Activated CD4-positive, alpha-beta T cell treated with anti-CD3 and anti-CD28 coated beads for 24 hours (primary cell): ENCODE measurements around the gene SYT6.

Experiments
- DNase-seq, 2 donors: peaks; one replicate each; pipeline ENCODE4 v3.0.0-alpha.2; 2020; ENCODE audit warnings: low read depth in 2 of 2

Gene SYT6

GRCh38 chr1:114154963-114155322 lies 1.3 kb upstream of the SYT6 start:
- DNase-seq: no peak

- no peak for DNase-seq
These were observed 685 bp upstream of the SYT6 start for GRCh38 chr1:114154146-114154962.

- no peak for DNase-seq
These were observed 985 bp downstream of the SYT6 start for GRCh38 chr1:114152508-114153260.

GRCh38 chr1:114152089-114152507 lies 1.6 kb downstream of the SYT6 start:
- no peak for DNase-seq

- no peak for DNase-seq
These were observed 3.7 kb downstream of the SYT6 start for GRCh38 chr1:114150016-114150415.

GRCh38 chr1:114149211-114149610 lies 4.5 kb downstream of the SYT6 start:
- no peak for DNase-seq

- no peak for DNase-seq
These were observed 8.0 kb downstream of the SYT6 start for GRCh38 chr1:114145504-114146151.

GRCh38 chr1:114144016-114144415 lies 9.7 kb downstream of the SYT6 start:
- DNase-seq: no peak

- DNase-seq: no peak
These were observed 14.1 kb downstream of the SYT6 start for GRCh38 chr1:114139540-114139939.

- no peak for DNase-seq
These were observed 16.2 kb downstream of the SYT6 start for GRCh38 chr1:114137497-114137896.

- DNase-seq: no peak
These were observed 17.9 kb downstream of the SYT6 start for GRCh38 chr1:114135786-114136185.

- DNase-seq: no peak
These were observed 19.2 kb downstream of the SYT6 start for GRCh38 chr1:114134518-114134917.

- no peak for DNase-seq
These were observed 20.5 kb downstream of the SYT6 start for GRCh38 chr1:114133129-114133528.

GRCh38 chr1:114131526-114132220 lies 22.0 kb downstream of the SYT6 start:
- no peak for DNase-seq

GRCh38 chr1:114130846-114131525 lies 22.7 kb downstream of the SYT6 start:
- no peak for DNase-seq

- DNase-seq: no peak
These were observed 23.5 kb downstream of the SYT6 start for GRCh38 chr1:114130213-114130612.

GRCh38 chr1:114128293-114128692 lies 25.4 kb downstream of the SYT6 start:
- DNase-seq: no peak

GRCh38 chr1:114126261-114127095 lies 27.2 kb downstream of the SYT6 start:
- DNase-seq: no peak

GRCh38 chr1:114124644-114125043 lies 29.0 kb downstream of the SYT6 start:
- no peak for DNase-seq

GRCh38 chr1:114122941-114123618 lies 30.6 kb downstream of the SYT6 start:
- no peak for DNase-seq
